Heart right ventricle (tissue), 16 donors: ENCODE results near the gene CLEC2D. TPM values are rescaled to one million over a fixed set of nuclear protein-coding genes. Genes with fewer than 3 reads are reported as not detected.
"Not testable (repeated sequence)": the region's sequence is repeated elsewhere in the genome, so short reads cannot be mapped to it uniquely, and the experiment has no call there.

Source experiments
- ATAC-seq, 8 donors: fragments of 200-7000 bp; cut with Tn5 transposase; one replicate each; pipeline ENCODE4 v1.9.1; 2020; ENCODE audit warnings: mild to moderate bottlenecking in 8 of 8, moderate library complexity in 8 of 8, moderate number of reproducible peaks in 1 of 8
- DNase-seq, 2 donors: peaks; one replicate each; pipeline ENCODE4 v3.0.0-alpha.2; 2020
- H3K27ac ChIP-seq, 10 donors: fragments of 200-600 bp; sonication (generic) in 2 of 10; one replicate each; pipeline versions ENCODE4 v1.5.0 to v1.8.0; 2020 to 2022; ENCODE audit warnings: mild to moderate bottlenecking in 3 of 10
- H3K27me3 ChIP-seq, 7 donors: fragments of 200-600 bp; one replicate each; pipeline ENCODE4 v1.8.0; 2021 to 2022; ENCODE audit warnings: mild to moderate bottlenecking in 2 of 7
- H3K36me3 ChIP-seq, 9 donors: fragments of 200-600 bp; sonication (generic) in 1 of 9; one replicate each; pipeline versions ENCODE4 v1.5.0 to v1.8.0; 2020 to 2022; ENCODE audit warnings: mild to moderate bottlenecking in 2 of 9
- H3K4me1 ChIP-seq, 9 donors: fragments of 200-600 bp; sonication (generic) in 1 of 9; one replicate each; pipeline versions ENCODE4 v1.5.0 to v1.8.0; 2020 to 2022; ENCODE audit warnings: mild to moderate bottlenecking in 4 of 9
- H3K4me3 ChIP-seq, 10 donors: fragments of 200-600 bp; sonication (generic) in 2 of 10; one replicate each; pipeline versions ENCODE4 v1.5.0 to v1.8.0; 2020 to 2022; ENCODE audit warnings: mild to moderate bottlenecking in 7 of 10, moderate library complexity in 2 of 10
- H3K9me3 ChIP-seq, 11 donors: fragments of 200-600 bp in 10 of 11; sonication (generic) in 2 of 11; one replicate each; pipeline versions ENCODE4 v1.5.0 to v1.8.0; 2013 to 2022; ENCODE audit warnings: mild to moderate bottlenecking in 2 of 11, control low read depth in 1 of 11, moderate library complexity in 1 of 11
- CTCF ChIP-seq, 9 donors: fragments of 200-600 bp; sonication (generic) in 2 of 9; IDR thresholded peaks; one replicate each; pipeline versions ENCODE4 v1.5.0 to v1.8.0; 2021 to 2022; ENCODE audit warnings: antibody characterized with exemption in 9 of 9, mild to moderate bottlenecking in 5 of 9, moderate library complexity in 1 of 9
- WGBS, 2 donors: extraction: QIAGEN DNeasy Blood & Tissue Kit; methylation state at CpG; one replicate each; pipeline ENCODE4 v1.1.7; 2013; ENCODE audit warnings: inconsistent platforms in 1 of 2; 5-methylcytosine and 5-hydroxymethylcytosine counted together
- intact Hi-C, 10 donors: fragments of 100-400 bp; cut with DNase I; formaldehyde crosslinking; loops; one replicate each; pipeline versions ENCODE4 v1.11.1 to v1.14.2; 2022
- polyA plus RNA-seq, 2 donors: library from polyadenylated mRNA; stranded (reverse); fragments of 200-250 nt; gene quantifications; one replicate each; pipeline ENCODE4 v1.2.3, GENCODE V29; 2013
- total RNA-seq, 10 donors: library from RNA; stranded (reverse); fragmentation: NEBNext Ultra II Directional in 3 of 10; extraction: Animal tissue kit (Norgen Biotek cat#: 25700) in 3 of 10; gene quantifications; one replicate each; pipeline versions ENCODE4 v1.2.1 to v1.2.4, GENCODE V29; 2021 to 2023
- donor health status: Arrhythmogenic right ventricular cardiomyopathy.
- donor health status: ischemic (EF 13 %, LVEDD 7.1; RV severe dilation, severe dysfunction).
- donor health status: healthy with polysubstance abuse.
- donor health status: DM: no; HTN: yes; CAD: no.
- donor health status: DM: no; HTN: no; CAD: no.
- donor health status: ischemic (EF 25% LVEDD 6.9; RV normal size, moderate dysfunction).
- donor health status: ischemic (EF 25% LVEDD 5.7; RV mildly dilated, moderate dysfunction).
- donor health status: healthy.
- donor health status: DM: yes; HTN: yes; CAD: no.
- donor health status: Ischemic cardiomyopathy.
- donor health status: ischemic (EF 35%, LVEDD 5.7; RV mildly dilated, moderate dysfunction).
- donor health status: nonischemic (EF 11% LVEDD 7.7; RV severe dilation, severe dysfunction).
- donor health status: DM: yes; HTN: yes; CAD: no.
- donor health status: PGD.
- donor health status: ischemic (EF 29% LVEDD 5.4; RV normal size, mild dysfunction).
- donor health status: nonischemic (EF 23%, LVEDD 6.1; RV moderate dilation, normal function).

Gene CLEC2D
- total and polyA plus RNA-seq, 12 donors = 1.2 to 15.6 (median 3.2) TPM

GRCh38 chr12:9685915-9686314 is 16.4 kb downstream of the CLEC2D start:
- Histone ChIP-seq H3K27me3 (no peaks in the 10 kb centered on the region), H3K4me1 (peaks cover 0 to 4% (median 0%) of the 10 kb centered on the region in 9 donors), H3K27ac (no peak overlapping the region), H3K36me3 (peaks cover 0 to 90% (median 40%) of the 10 kb centered on the region in 9 donors), H3K4me3 (no peak overlapping the region), H3K9me3 (peaks cover 0 to 21% (median 4%) of the 10 kb centered on the region in 11 donors)
- no peak for ATAC-seq
- intact Hi-C loops = no loop called here
- WGBS, 2 donors = 86 to 89% methylated on average over 4 of the region's 4 CpGs
- no peak for DNase-seq
- TF ChIP-seq CTCF (IDR thresholded peaks at IDR 0.05) = no peak

GRCh38 chr12:9687228-9687627 is 17.7 kb downstream of the CLEC2D start:
- WGBS, 2 donors = 88 to 93% methylated on average over 1 of the region's 1 CpG
- ATAC-seq = no peak
- TF ChIP-seq CTCF (IDR thresholded peaks at IDR 0.05) = no peak
- H3K4me3 ChIP-seq = no peak overlapping the region
- no peaks in the 10 kb centered on the region for H3K27me3 ChIP-seq
- intact Hi-C loops = no loop called here
- peaks cover 0 to 21% (median 4%) of the 10 kb centered on the region in 11 donors for H3K9me3 ChIP-seq
- peaks cover 0 to 90% (median 32%) of the 10 kb centered on the region in 9 donors for H3K36me3 ChIP-seq
- H3K27ac ChIP-seq = no peak overlapping the region
- no peak for DNase-seq
- H3K4me1 ChIP-seq = peaks cover 0 to 5% (median 0%) of the 10 kb centered on the region in 9 donors

- peaks cover 0 to 81% (median 28%) of the 10 kb centered on the region in 9 donors for H3K36me3 ChIP-seq
Measured at GRCh38 chr12:9692909-9693308, 23.4 kb downstream of the CLEC2D start.

GRCh38 chr12:9694241-9694640 is 24.7 kb downstream of the CLEC2D start:
- intact Hi-C loops = loop anchor here in 1 of 10 donors (5.0 kb wide), 1 partner anchor 47 kb away; no protein-coding TSS in a partner anchor
- 67 to 69% methylated on average over 1 of the region's 1 CpG for WGBS, 2 donors

More at GRCh38 chr12:9692909-9693308, 23.4 kb downstream of the CLEC2D start:
- Histone ChIP-seq H3K4me3 (no peak overlapping the region), H3K27me3 (no peaks in the 10 kb centered on the region), H3K9me3 (peaks cover 0 to 35% (median 8%) of the 10 kb centered on the region in 11 donors), H3K27ac (no peak overlapping the region), H3K4me1 (peaks cover 0 to 26% (median 0%) of the 10 kb centered on the region in 9 donors)
- DNase-seq (no peak), ATAC-seq (no peak)
- no peak for TF ChIP-seq CTCF (IDR thresholded peaks at IDR 0.05)
- intact Hi-C loops = loop anchor here in 1 of 10 donors (5.0 kb wide), 1 partner anchor 46 kb away; no protein-coding TSS in a partner anchor
- 95 to 97% methylated on average over 1 of the region's 1 CpG for WGBS, 2 donors

GRCh38 chr12:9695150-9695549 is 25.6 kb downstream of the CLEC2D start:
- H3K27me3 ChIP-seq, DNase-seq, ATAC-seq, intact Hi-C loops, H3K4me3 ChIP-seq: not testable (repeated sequence)
- peaks cover 0 to 59% (median 16%) of the 10 kb centered on the region in 9 donors for H3K36me3 ChIP-seq
- H3K4me1 ChIP-seq = peaks cover 0 to 49% (median 12%) of the 10 kb centered on the region in 9 donors
- peaks cover 0 to 36% (median 15%) of the 10 kb centered on the region in 11 donors for H3K9me3 ChIP-seq
- 85 to 87% methylated on average over 9 of the region's 9 CpGs for WGBS, 2 donors
- H3K27ac ChIP-seq = peak overlapping the region in 1 of 10 donors; percentile 57

More at GRCh38 chr12:9694241-9694640, 24.7 kb downstream of the CLEC2D start:
- no peak for TF ChIP-seq CTCF (IDR thresholded peaks at IDR 0.05)
- peaks cover 0 to 40% (median 4%) of the 10 kb centered on the region in 9 donors for H3K4me1 ChIP-seq
- ATAC-seq = peak in 1 of 8 donors; percentile 30
- peaks cover 0 to 45% (median 15%) of the 10 kb centered on the region in 11 donors for H3K9me3 ChIP-seq
- no peaks in the 10 kb centered on the region for H3K27me3 ChIP-seq
- no peak for DNase-seq
- H3K36me3 ChIP-seq = peaks cover 0 to 68% (median 18%) of the 10 kb centered on the region in 9 donors
- peak overlapping the region in 1 of 10 donors; percentile 57 for H3K27ac ChIP-seq
- no peak overlapping the region for H3K4me3 ChIP-seq

GRCh38 chr12:9695661-9696060 is 26.1 kb downstream of the CLEC2D start:
- ATAC-seq, H3K4me3 ChIP-seq, H3K27me3 ChIP-seq, DNase-seq, intact Hi-C loops, H3K27ac ChIP-seq: not testable (repeated sequence)
- peaks cover 0 to 54% (median 12%) of the 10 kb centered on the region in 9 donors for H3K36me3 ChIP-seq
- H3K9me3 ChIP-seq = peaks cover 0 to 36% (median 15%) of the 10 kb centered on the region in 11 donors
- peaks cover 0 to 54% (median 17%) of the 10 kb centered on the region in 9 donors for H3K4me1 ChIP-seq
- WGBS, 2 donors = 95 to 99% methylated on average over 3 of the region's 3 CpGs
